ENCODE measurements around the gene GRAMD1B. TPM values are rescaled to one million over a fixed set of nuclear protein-coding genes. Genes with fewer than 3 reads are reported as not detected.
"Not testable (repeated sequence)": the region's sequence is repeated elsewhere in the genome, so short reads cannot be mapped to it uniquely, and the experiment has no call there.

The GRAMD1B gene
- total and polyA plus RNA-seq, 3 experiments from 2014 or later, result 2.1 to 28.2 (median 27.9) TPM

GRCh38 chr11:123513309-123513708 is 83.2 kb downstream of the GRAMD1B start:
- Mint-ChIP-seq H3K27ac (peak overlapping the region in 1 of 8 donors; percentile 77), H3K4me1 (peaks cover 22 to 35% (median 23%) of the 10 kb centered on the region in 3 donors)
- CTCF ChIA-PET, result interaction anchor here (0.6 kb wide), 1 partner anchor 182 kb away, joined by 3 read pairs; no protein-coding TSS in a partner anchor
- DNase-seq; H3K27ac ChIP-seq (ENCODE audit: low read depth, low read length); H3K4me3 ChIP-seq (ENCODE audit: low read length); H3K27me3 ChIP-seq (ENCODE audit: insufficient read depth, low read length, poor library complexity, severe bottlenecking); H3K9me3 ChIP-seq (ENCODE audit: low read length); H3K27me3 Mint-ChIP-seq; H3K36me3 ChIP-seq (ENCODE audit: insufficient read depth, low read length); H3K4me1 ChIP-seq (ENCODE audit: insufficient read depth, low read length); POLR2A ChIA-PET; H3K36me3 Mint-ChIP-seq; H3K4me3 Mint-ChIP-seq; H3K9me3 Mint-ChIP-seq: not testable (repeated sequence)

GRCh38 chr11:123516238-123516637 is 86.2 kb downstream of the GRAMD1B start:
- Histone ChIP-seq H3K27me3 (ENCODE audit: insufficient read depth, low read length, poor library complexity, severe bottlenecking) (no peaks in the 10 kb centered on the region), H3K9me3 (ENCODE audit: low read length) (no peaks in the 10 kb centered on the region), H3K36me3 (ENCODE audit: insufficient read depth, low read length) (no peaks in the 10 kb centered on the region), H3K27ac (ENCODE audit: low read depth, low read length) (no peak overlapping the region), H3K4me1 (ENCODE audit: insufficient read depth, low read length) (no peaks in the 10 kb centered on the region), H3K4me3 (ENCODE audit: low read length) (no peak overlapping the region)
- no peak for DNase-seq
- no peak overlapping the region for H3K4me3 Mint-ChIP-seq
- peaks cover 0 to 3% (median 2%) of the 10 kb centered on the region in 3 donors for H3K36me3 Mint-ChIP-seq
- H3K4me1 Mint-ChIP-seq, result peaks cover 20 to 34% (median 25%) of the 10 kb centered on the region in 3 donors
- H3K9me3 Mint-ChIP-seq, result peaks cover 0 to 6% (median 0%) of the 10 kb centered on the region in 5 donors
- ChIA-PET POLR2A (no interaction called here), CTCF (interaction anchor here (0.9 to 1.6 kb wide), 2 partner anchors 12 to 39 kb away, joined by 3 to 4 read pairs; no protein-coding TSS in a partner anchor)
- no peak overlapping the region for H3K27ac Mint-ChIP-seq
- H3K27me3 Mint-ChIP-seq, result peaks cover 0 to 2% of the 10 kb centered on the region in 2 donors

- Histone ChIP-seq H3K27me3 (ENCODE audit: insufficient read depth, low read length, poor library complexity, severe bottlenecking) (no peaks in the 10 kb centered on the region), H3K27ac (ENCODE audit: low read depth, low read length) (no peak overlapping the region), H3K4me3 (ENCODE audit: low read length) (no peak overlapping the region), H3K9me3 (ENCODE audit: low read length) (no peaks in the 10 kb centered on the region), H3K36me3 (ENCODE audit: insufficient read depth, low read length) (no peaks in the 10 kb centered on the region), H3K4me1 (ENCODE audit: insufficient read depth, low read length) (no peaks in the 10 kb centered on the region)
- Mint-ChIP-seq H3K27me3 (peaks cover 0 to 2% of the 10 kb centered on the region in 2 donors), H3K9me3 (peaks cover 0 to 7% (median 2%) of the 10 kb centered on the region in 5 donors), H3K4me1 (peaks cover 19 to 33% (median 25%) of the 10 kb centered on the region in 3 donors), H3K27ac (peak overlapping the region in 5 of 8 donors; percentile 4 to 56 (median 32)), H3K36me3 (peaks cover 0 to 3% (median 2%) of the 10 kb centered on the region in 3 donors), H3K4me3 (peak overlapping the region in 6 of 7 donors; percentile 38 to 80 (median 64))
- POLR2A ChIA-PET, result no interaction called here
- CTCF ChIA-PET, result interaction anchor here (1.6 kb wide), 1 partner anchor 63 kb away, joined by 5 read pairs; no protein-coding TSS in a partner anchor
- no peak for DNase-seq
Observed at GRCh38 chr11:123517559-123518364, 87.7 kb downstream of the GRAMD1B start.

GRCh38 chr11:123518496-123519054 is 88.5 kb downstream of the GRAMD1B start:
- no peaks in the 10 kb centered on the region for H3K27me3 ChIP-seq (ENCODE audit: insufficient read depth, low read length, poor library complexity, severe bottlenecking)
- H3K9me3 ChIP-seq (ENCODE audit: low read length), result no peaks in the 10 kb centered on the region
- CTCF ChIA-PET, result interaction anchor here (1.6 kb wide), 1 partner anchor 62 kb away, joined by 5 read pairs; no protein-coding TSS in a partner anchor
- POLR2A ChIA-PET, result no interaction called here
- peaks cover 0 to 2% of the 10 kb centered on the region in 2 donors for H3K27me3 Mint-ChIP-seq
- no peaks in the 10 kb centered on the region for H3K36me3 ChIP-seq (ENCODE audit: insufficient read depth, low read length)
- DNase-seq, result no peak
- peak overlapping the region in 2 of 8 donors; percentile 44 to 76 for H3K27ac Mint-ChIP-seq
- H3K4me3 ChIP-seq (ENCODE audit: low read length), result no peak overlapping the region
- H3K36me3 Mint-ChIP-seq, result peaks cover 0 to 3% (median 2%) of the 10 kb centered on the region in 3 donors
- H3K4me1 Mint-ChIP-seq, result peaks cover 16 to 33% (median 25%) of the 10 kb centered on the region in 3 donors
- no peak overlapping the region for H3K27ac ChIP-seq (ENCODE audit: low read depth, low read length)
- H3K4me3 Mint-ChIP-seq, result peak overlapping the region in 4 of 7 donors; percentile 38 to 72 (median 64)
- H3K9me3 Mint-ChIP-seq, result peaks cover 0 to 7% (median 2%) of the 10 kb centered on the region in 5 donors
- H3K4me1 ChIP-seq (ENCODE audit: insufficient read depth, low read length), result no peaks in the 10 kb centered on the region

- H3K36me3 Mint-ChIP-seq, result peaks cover 0 to 3% (median 2%) of the 10 kb centered on the region in 3 donors
- Histone ChIP-seq H3K36me3 (ENCODE audit: insufficient read depth, low read length) (no peaks in the 10 kb centered on the region), H3K27ac (ENCODE audit: low read depth, low read length) (no peak overlapping the region), H3K4me1 (ENCODE audit: insufficient read depth, low read length) (no peaks in the 10 kb centered on the region), H3K27me3 (ENCODE audit: insufficient read depth, low read length, poor library complexity, severe bottlenecking) (no peaks in the 10 kb centered on the region), H3K4me3 (ENCODE audit: low read length) (no peak overlapping the region), H3K9me3 (ENCODE audit: low read length) (no peaks in the 10 kb centered on the region)
- CTCF ChIA-PET, result interaction anchor here (0.6 to 1.9 kb wide), 4 partner anchors 8 to 112 kb away, joined by 3 to 6 read pairs (median 3); no protein-coding TSS in a partner anchor
- peaks cover 0 to 7% (median 2%) of the 10 kb centered on the region in 5 donors for H3K9me3 Mint-ChIP-seq
- no peak for DNase-seq
- H3K27me3 Mint-ChIP-seq, result peaks cover 0 to 2% of the 10 kb centered on the region in 2 donors
- H3K4me3 Mint-ChIP-seq, result no peak overlapping the region
- peaks cover 16 to 33% (median 25%) of the 10 kb centered on the region in 3 donors for H3K4me1 Mint-ChIP-seq
- POLR2A ChIA-PET, result no interaction called here
- H3K27ac Mint-ChIP-seq, result no peak overlapping the region
Observed at GRCh38 chr11:123519055-123519796, 89.2 kb downstream of the GRAMD1B start.

- peaks cover 0 to 3% (median 2%) of the 10 kb centered on the region in 3 donors for H3K36me3 Mint-ChIP-seq
- H3K9me3 ChIP-seq (ENCODE audit: low read length), result no peaks in the 10 kb centered on the region
- H3K27ac Mint-ChIP-seq, result no peak overlapping the region
- no peaks in the 10 kb centered on the region for H3K27me3 ChIP-seq (ENCODE audit: insufficient read depth, low read length, poor library complexity, severe bottlenecking)
- peaks cover 0 to 2% of the 10 kb centered on the region in 2 donors for H3K27me3 Mint-ChIP-seq
- H3K4me3 Mint-ChIP-seq, result peak overlapping the region in 1 of 7 donors; percentile 18
- H3K36me3 ChIP-seq (ENCODE audit: insufficient read depth, low read length), result no peaks in the 10 kb centered on the region
- no peaks in the 10 kb centered on the region for H3K4me1 ChIP-seq (ENCODE audit: insufficient read depth, low read length)
- ChIA-PET POLR2A (no interaction called here), CTCF (interaction anchor here (1.0 to 1.9 kb wide), 3 partner anchors 9 to 57 kb away, joined by 3 to 6 read pairs (median 3); no protein-coding TSS in a partner anchor)
- H3K4me3 ChIP-seq (ENCODE audit: low read length), result no peak overlapping the region
- no peak for DNase-seq
- H3K9me3 Mint-ChIP-seq, result peaks cover 0 to 7% (median 2%) of the 10 kb centered on the region in 5 donors
- H3K4me1 Mint-ChIP-seq, result peaks cover 16 to 32% (median 25%) of the 10 kb centered on the region in 3 donors
- no peak overlapping the region for H3K27ac ChIP-seq (ENCODE audit: low read depth, low read length)
Observed at GRCh38 chr11:123519797-123520193, 89.7 kb downstream of the GRAMD1B start.

GRCh38 chr11:123520476-123520875 is 90.4 kb downstream of the GRAMD1B start:
- H3K27me3 ChIP-seq (ENCODE audit: insufficient read depth, low read length, poor library complexity, severe bottlenecking); H3K4me3 Mint-ChIP-seq; H3K9me3 Mint-ChIP-seq; H3K27ac ChIP-seq (ENCODE audit: low read depth, low read length); DNase-seq; H3K4me3 ChIP-seq (ENCODE audit: low read length); H3K36me3 Mint-ChIP-seq; H3K4me1 ChIP-seq (ENCODE audit: insufficient read depth, low read length); H3K36me3 ChIP-seq (ENCODE audit: insufficient read depth, low read length); POLR2A ChIA-PET; H3K9me3 ChIP-seq (ENCODE audit: low read length); H3K27ac Mint-ChIP-seq; H3K27me3 Mint-ChIP-seq: not testable (repeated sequence)
- CTCF ChIA-PET, result interaction anchor here (1.0 to 1.9 kb wide), 3 partner anchors 9 to 56 kb away, joined by 3 to 6 read pairs (median 3); no protein-coding TSS in a partner anchor
- H3K4me1 Mint-ChIP-seq, result peaks cover 16 to 26% (median 25%) of the 10 kb centered on the region in 3 donors
